Activated CD4-positive, CD25-positive, alpha-beta regulatory T cell (primary cell): ENCODE data around the gene PTTG2.
"Not testable (repeated sequence)": the region's sequence is repeated elsewhere in the genome, so short reads cannot be mapped to it uniquely, and the experiment has no call there.

Experiments used
- DNase-seq, 4 experiments: peaks; one replicate each; lab custom pipeline; 2025; lab: John Stamatoyannopoulos, UW

PTTG2 gene

GRCh38 chr4:37960098-37960497 is at the start of gene PTTG2:
TSS of gene PTTG2 (plus strand) at chr4:37960398. CDS start at chr4:37960435, 37 bp downstream.
- no peak for DNase-seq

GRCh38 chr4:37914539-37914938 is 45.7 kb upstream of the PTTG2 start:
- DNase-seq, result no peak

- DNase-seq, result no peak
Measured at GRCh38 chr4:37917388-37917787, 42.8 kb upstream of the PTTG2 start.

GRCh38 chr4:37918653-37919052 is 41.5 kb upstream of the PTTG2 start:
- no peak for DNase-seq

GRCh38 chr4:37922328-37922727 is 37.9 kb upstream of the PTTG2 start:
- DNase-seq, result no peak

GRCh38 chr4:37923089-37923488 is 37.1 kb upstream of the PTTG2 start:
- not testable (repeated sequence) for DNase-seq

GRCh38 chr4:37924946-37925345 is 35.3 kb upstream of the PTTG2 start:
- DNase-seq, result no peak

GRCh38 chr4:37927434-37927833 is 32.8 kb upstream of the PTTG2 start:
- no peak for DNase-seq

GRCh38 chr4:37928426-37929416 is 31.5 kb upstream of the PTTG2 start:
- no peak for DNase-seq

GRCh38 chr4:37934096-37934495 is 26.1 kb upstream of the PTTG2 start:
- DNase-seq, result no peak

- no peak for DNase-seq
Measured at GRCh38 chr4:37934609-37935008, 25.6 kb upstream of the PTTG2 start.

GRCh38 chr4:37935026-37935425 is 25.2 kb upstream of the PTTG2 start:
- DNase-seq, result no peak

GRCh38 chr4:37936889-37937498 is 23.2 kb upstream of the PTTG2 start:
- DNase-seq, result no peak

GRCh38 chr4:37938208-37938607 is 22.0 kb upstream of the PTTG2 start:
- DNase-seq, result no peak

- no peak for DNase-seq
Measured at GRCh38 chr4:37946503-37947179, 13.6 kb upstream of the PTTG2 start.

- no peak for DNase-seq
Measured at GRCh38 chr4:37948542-37948941, 11.7 kb upstream of the PTTG2 start.

GRCh38 chr4:37949636-37950426 is 10.4 kb upstream of the PTTG2 start:
- no peak for DNase-seq

- no peak for DNase-seq
Measured at GRCh38 chr4:37951461-37952352, 8.5 kb upstream of the PTTG2 start.

- DNase-seq, result no peak
Measured at GRCh38 chr4:37953156-37953555, 7.0 kb upstream of the PTTG2 start.

- no peak for DNase-seq
Measured at GRCh38 chr4:37953620-37954293, 6.4 kb upstream of the PTTG2 start.
